Activated naive CD4-positive, alpha-beta T cell treated with anti-CD3 and anti-CD28 coated beads, Interleukin-2, amount 50 U/mL, for 24 hours (primary cell): Measurements from ENCODE around the gene RPL12.

Experiments
- H3K27ac Mint-ChIP-seq: one replicate; pipeline ENCODE4 v1.8.0; 2021; ENCODE audit warnings: mild to moderate bottlenecking, mixed read lengths
- H3K27me3 Mint-ChIP-seq: one replicate; pipeline ENCODE4 v1.8.0; 2021; ENCODE audit warnings: mixed read lengths
- H3K36me3 Mint-ChIP-seq: one replicate; pipeline ENCODE4 v1.8.0; 2021; ENCODE audit warnings: mixed read lengths
- H3K4me1 Mint-ChIP-seq: one replicate; pipeline ENCODE4 v1.8.0; 2021; ENCODE audit warnings: mixed read lengths
- H3K4me3 Mint-ChIP-seq: one replicate; pipeline ENCODE4 v1.8.0; 2021; ENCODE audit warnings: mild to moderate bottlenecking, mixed read lengths
- H3K9me3 Mint-ChIP-seq: one replicate; pipeline ENCODE4 v1.8.0; 2021; ENCODE audit warnings: mixed read lengths

RPL12 gene

GRCh38 chr9:127426756-127427155 lies 24.4 kb downstream of the RPL12 start:
- peak overlapping the region; percentile 99 for H3K4me3 Mint-ChIP-seq
- no peaks in the 10 kb centered on the region for H3K9me3 Mint-ChIP-seq
- peaks cover 27% of the 10 kb centered on the region for H3K36me3 Mint-ChIP-seq
- H3K27ac Mint-ChIP-seq, result peak overlapping the region; percentile 92
- no peaks in the 10 kb centered on the region for H3K27me3 Mint-ChIP-seq
- H3K4me1 Mint-ChIP-seq, result peaks cover 66% of the 10 kb centered on the region

- peak overlapping the region; percentile 99 for H3K4me3 Mint-ChIP-seq
- H3K27me3 Mint-ChIP-seq, result no peaks in the 10 kb centered on the region
- peaks cover 15% of the 10 kb centered on the region for H3K36me3 Mint-ChIP-seq
- H3K27ac Mint-ChIP-seq, result peak overlapping the region; percentile 99
- H3K4me1 Mint-ChIP-seq, result peaks cover 54% of the 10 kb centered on the region
- H3K9me3 Mint-ChIP-seq, result no peaks in the 10 kb centered on the region
Observed at GRCh38 chr9:127424676-127424999, 26.6 kb downstream of the RPL12 start.

GRCh38 chr9:127423934-127424675 lies 27.1 kb downstream of the RPL12 start, which contains the start of gene ZNF79:
Gene ZNF79, plus strand, starts transcription at chr9:127424382. Its CDS starts 406 bp downstream, at chr9:127424788.
- H3K27me3 Mint-ChIP-seq, result no peaks in the 10 kb centered on the region
- H3K27ac Mint-ChIP-seq, result peak within 1 kb of the TSS; percentile 99
- peak within 1 kb of the TSS; percentile 99 for H3K4me3 Mint-ChIP-seq
- H3K36me3 Mint-ChIP-seq, result peaks cover 15% of the 10 kb centered on the region
- peaks cover 54% of the 10 kb centered on the region for H3K4me1 Mint-ChIP-seq
- no peaks in the 10 kb centered on the region for H3K9me3 Mint-ChIP-seq

GRCh38 chr9:127423476-127423933 lies 27.7 kb downstream of the RPL12 start:
- no peaks in the 10 kb centered on the region for H3K9me3 Mint-ChIP-seq
- peak overlapping the region; percentile 99 for H3K4me3 Mint-ChIP-seq
- H3K36me3 Mint-ChIP-seq, result peaks cover 14% of the 10 kb centered on the region
- peaks cover 1% of the 10 kb centered on the region for H3K27me3 Mint-ChIP-seq
- H3K27ac Mint-ChIP-seq, result peak overlapping the region; percentile 99
- peaks cover 49% of the 10 kb centered on the region for H3K4me1 Mint-ChIP-seq

GRCh38 chr9:127422787-127423186 lies 28.4 kb downstream of the RPL12 start:
- H3K4me3 Mint-ChIP-seq, result peak overlapping the region; percentile 99
- no peaks in the 10 kb centered on the region for H3K9me3 Mint-ChIP-seq

GRCh38 chr9:127422133-127422782 lies 28.9 kb downstream of the RPL12 start:
- Mint-ChIP-seq H3K27me3 (peaks cover 1% of the 10 kb centered on the region), H3K4me3 (no peak overlapping the region), H3K27ac (no peak overlapping the region), H3K36me3 (peaks cover 10% of the 10 kb centered on the region), H3K9me3 (no peaks in the 10 kb centered on the region), H3K4me1 (peaks cover 38% of the 10 kb centered on the region)

More at GRCh38 chr9:127422787-127423186, 28.4 kb downstream of the RPL12 start:
- H3K4me1 Mint-ChIP-seq, result peaks cover 41% of the 10 kb centered on the region
- H3K27me3 Mint-ChIP-seq, result peaks cover 1% of the 10 kb centered on the region
- peaks cover 10% of the 10 kb centered on the region for H3K36me3 Mint-ChIP-seq
- peak overlapping the region; percentile 62 for H3K27ac Mint-ChIP-seq

- peaks cover 1% of the 10 kb centered on the region for H3K27me3 Mint-ChIP-seq
- H3K4me1 Mint-ChIP-seq, result peaks cover 29% of the 10 kb centered on the region
- peaks cover 6% of the 10 kb centered on the region for H3K36me3 Mint-ChIP-seq
- no peak overlapping the region for H3K27ac Mint-ChIP-seq
- H3K4me3 Mint-ChIP-seq, result no peak overlapping the region
- H3K9me3 Mint-ChIP-seq, result no peaks in the 10 kb centered on the region
Observed at GRCh38 chr9:127421057-127421456, 30.1 kb downstream of the RPL12 start.

GRCh38 chr9:127419348-127419747 lies 31.9 kb downstream of the RPL12 start:
- H3K4me3 Mint-ChIP-seq, result no peak overlapping the region
- peaks cover 2% of the 10 kb centered on the region for H3K36me3 Mint-ChIP-seq
- peaks cover 13% of the 10 kb centered on the region for H3K27me3 Mint-ChIP-seq
- H3K27ac Mint-ChIP-seq, result no peak overlapping the region
- peaks cover 14% of the 10 kb centered on the region for H3K4me1 Mint-ChIP-seq
- no peaks in the 10 kb centered on the region for H3K9me3 Mint-ChIP-seq

GRCh38 chr9:127418037-127418471 lies 33.2 kb downstream of the RPL12 start:
- no peaks in the 10 kb centered on the region for H3K9me3 Mint-ChIP-seq
- H3K4me3 Mint-ChIP-seq, result no peak overlapping the region
- H3K27me3 Mint-ChIP-seq, result peaks cover 19% of the 10 kb centered on the region
- H3K4me1 Mint-ChIP-seq, result peaks cover 3% of the 10 kb centered on the region
- no peak overlapping the region for H3K27ac Mint-ChIP-seq
- no peaks in the 10 kb centered on the region for H3K36me3 Mint-ChIP-seq

- Mint-ChIP-seq H3K27me3 (peaks cover 20% of the 10 kb centered on the region), H3K9me3 (no peaks in the 10 kb centered on the region), H3K36me3 (no peaks in the 10 kb centered on the region), H3K4me3 (no peak overlapping the region), H3K4me1 (no peaks in the 10 kb centered on the region), H3K27ac (no peak overlapping the region)
Observed at GRCh38 chr9:127417131-127418036, 33.8 kb downstream of the RPL12 start.

GRCh38 chr9:127415657-127416056 lies 35.5 kb downstream of the RPL12 start:
- H3K9me3 Mint-ChIP-seq, result no peaks in the 10 kb centered on the region
- H3K4me1 Mint-ChIP-seq, result no peaks in the 10 kb centered on the region
- no peaks in the 10 kb centered on the region for H3K36me3 Mint-ChIP-seq
- H3K4me3 Mint-ChIP-seq, result no peak overlapping the region
- H3K27ac Mint-ChIP-seq, result no peak overlapping the region
- H3K27me3 Mint-ChIP-seq, result peaks cover 27% of the 10 kb centered on the region

GRCh38 chr9:127415141-127415540 lies 36.1 kb downstream of the RPL12 start:
- H3K9me3 Mint-ChIP-seq, result no peaks in the 10 kb centered on the region
- no peaks in the 10 kb centered on the region for H3K36me3 Mint-ChIP-seq
- H3K27me3 Mint-ChIP-seq, result peaks cover 27% of the 10 kb centered on the region
- H3K4me1 Mint-ChIP-seq, result no peaks in the 10 kb centered on the region
- no peak overlapping the region for H3K27ac Mint-ChIP-seq
- no peak overlapping the region for H3K4me3 Mint-ChIP-seq

GRCh38 chr9:127411122-127411521 lies 40.1 kb downstream of the RPL12 start:
- Mint-ChIP-seq H3K9me3 (no peaks in the 10 kb centered on the region), H3K4me3 (no peak overlapping the region), H3K4me1 (no peaks in the 10 kb centered on the region)

GRCh38 chr9:127407492-127407843 lies 43.7 kb downstream of the RPL12 start:
- Mint-ChIP-seq H3K27me3 (peaks cover 28% of the 10 kb centered on the region), H3K4me1 (no peaks in the 10 kb centered on the region), H3K9me3 (no peaks in the 10 kb centered on the region), H3K4me3 (no peak overlapping the region), H3K27ac (no peak overlapping the region), H3K36me3 (no peaks in the 10 kb centered on the region)

More at GRCh38 chr9:127411122-127411521, 40.1 kb downstream of the RPL12 start:
- Mint-ChIP-seq H3K27ac (peak overlapping the region; percentile 2), H3K36me3 (no peaks in the 10 kb centered on the region), H3K27me3 (peaks cover 37% of the 10 kb centered on the region)

GRCh38 chr9:127406799-127407491 lies 44.3 kb downstream of the RPL12 start:
- no peak overlapping the region for H3K4me3 Mint-ChIP-seq
- H3K27me3 Mint-ChIP-seq, result peaks cover 28% of the 10 kb centered on the region
- no peaks in the 10 kb centered on the region for H3K9me3 Mint-ChIP-seq
- no peaks in the 10 kb centered on the region for H3K4me1 Mint-ChIP-seq
- H3K27ac Mint-ChIP-seq, result no peak overlapping the region
- no peaks in the 10 kb centered on the region for H3K36me3 Mint-ChIP-seq
